Smooth muscle cell (in vitro differentiated cells): ENCODE results near the gene ACVR2A. TPM values are rescaled to one million over a fixed set of nuclear protein-coding genes. Genes with fewer than 3 reads are reported as not detected.

ENCODE experiments used
- DNase-seq: peaks from one replicate; lab custom pipeline; 2025; ENCODE audit not compliant: unreplicated experiment; lab: John Stamatoyannopoulos, UW
- H2AFZ ChIP-seq: fragments of 200-600 bp; sonication (generic); 2 replicates; pipeline ENCODE4 v1.6.0; 2016; ENCODE audit warnings: antibody characterized with exemption, low read depth, mild to moderate bottlenecking
- H3F3A ChIP-seq: fragments of 200-600 bp; sonication (generic); 2 replicates; pipeline ENCODE4 v1.6.0; 2017; ENCODE audit warnings: antibody characterized with exemption, low read depth
- H3K27ac ChIP-seq: fragments of 200-600 bp; sonication (generic); 2 replicates; pipeline ENCODE4 v1.5.1; 2016; ENCODE audit warnings: low read depth, mild to moderate bottlenecking
- H3K27me3 ChIP-seq: fragments of 200-600 bp; sonication (generic); 2 replicates; pipeline ENCODE4 v1.6.1; 2016; ENCODE audit warnings: low read depth, mild to moderate bottlenecking
- H3K36me3 ChIP-seq: fragments of 200-600 bp; sonication (generic); 2 replicates; pipeline ENCODE4 v1.5.1; 2016; ENCODE audit warnings: low read depth
- H3K4me1 ChIP-seq: fragments of 200-600 bp; sonication (generic); 2 replicates; pipeline ENCODE4 v1.5.1; 2016; ENCODE audit warnings: low read depth
- H3K4me2 ChIP-seq: fragments of 200-600 bp; sonication (generic); 2 replicates; pipeline ENCODE4 v1.6.0; 2016; ENCODE audit warnings: mild to moderate bottlenecking
- H3K4me3 ChIP-seq: fragments of 200-600 bp; sonication (generic); 2 replicates; pipeline ENCODE4 v1.5.1; 2016; ENCODE audit warnings: mild to moderate bottlenecking
- H3K79me2 ChIP-seq: fragments of 200-600 bp; sonication (generic); 2 replicates; pipeline ENCODE4 v1.6.0; 2016; ENCODE audit warnings: low read depth, mild to moderate bottlenecking
- H3K9ac ChIP-seq: fragments of 200-600 bp; sonication (generic); 2 replicates; pipeline ENCODE4 v1.6.0; 2016; ENCODE audit warnings: low read depth
- H3K9me3 ChIP-seq: fragments of 200-600 bp; sonication (generic); replicated peaks from 2 replicates; pipeline ENCODE4 v1.5.1; 2016; ENCODE audit warnings: low read depth
- H4K20me1 ChIP-seq: fragments of 200-600 bp; sonication (generic); 2 replicates; pipeline ENCODE4 v1.6.0; 2016; ENCODE audit warnings: low read depth
- CTCF ChIP-seq: fragments of 200-600 bp; sonication (generic); IDR thresholded peaks from 2 replicates; pipeline ENCODE4 v1.5.1; 2017; ENCODE audit warnings: borderline replicate concordance, mild to moderate bottlenecking, antibody characterized with exemption; ENCODE audit not compliant: insufficient read depth, poor library complexity, severe bottlenecking
- WGBS: methylation state at CpG from one replicate; pipeline ENCODE4 v1.1.7; 2016; ENCODE audit warnings: low lambda C conversion rate; 5-methylcytosine and 5-hydroxymethylcytosine counted together
- polyA plus RNA-seq: library from polyadenylated mRNA; unstranded; fragments of >200 nt; fragmentation: Nextera tagmentation; extraction: Ambion mirVana; gene quantifications from 2 replicates; pipeline ENCODE4 v1.2.1, GENCODE V29; 2016
- total RNA-seq: library from RNA; depleted of rRNA; stranded (reverse); fragments of >200 nt; gene quantifications from 2 replicates; pipeline ENCODE4 v1.2.3, GENCODE V29; 2014

The ACVR2A gene
- total and polyA plus RNA-seq, 2 experiments from 2014 or later, result 12.4 to 39.7 TPM

GRCh38 chr2:147879846-147880245, 35.0 kb downstream of the ACVR2A start:
- Histone ChIP-seq H2AFZ (no peak overlapping the region), H3K79me2 (peaks cover 97% of the 10 kb centered on the region), H3K36me3 (no peaks in the 10 kb centered on the region), H3K27ac (no peak overlapping the region), H3K4me3 (no peak overlapping the region), H3K27me3 (no peaks in the 10 kb centered on the region), H3K4me2 (no peak overlapping the region), H3K9me3 (no peaks in the 10 kb centered on the region), H3K4me1 (peaks cover 13% of the 10 kb centered on the region), H3F3A (no peaks in the 10 kb centered on the region), H3K9ac (no peak overlapping the region), H4K20me1 (peaks cover 98% of the 10 kb centered on the region)
- TF ChIP-seq CTCF, result no peak
- no peak for DNase-seq

DNA sequence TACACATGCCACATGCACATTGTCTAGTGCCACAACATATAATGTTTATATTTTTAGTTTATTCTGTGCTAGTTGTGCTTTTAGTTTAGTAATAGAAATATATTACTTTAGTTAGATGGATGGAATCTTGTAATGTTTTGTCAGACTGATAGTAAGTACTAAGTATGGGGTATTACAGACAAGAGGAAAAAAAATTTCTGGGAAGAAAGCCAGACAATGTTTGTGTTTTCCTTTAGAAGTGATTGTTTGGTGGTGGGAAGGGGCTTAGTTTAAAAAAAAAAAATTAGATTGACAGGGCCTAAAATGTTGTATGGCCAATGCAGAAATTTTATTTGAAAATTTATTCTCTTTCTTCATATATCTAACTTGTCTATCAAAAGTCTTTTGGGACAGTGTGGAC, 37.8 kb downstream of the ACVR2A start:
- no peaks in the 10 kb centered on the region for H3F3A ChIP-seq
- peaks cover 10% of the 10 kb centered on the region for H3K4me1 ChIP-seq
- H2AFZ ChIP-seq, result no peak overlapping the region
- H3K4me3 ChIP-seq, result no peak overlapping the region
- no peak overlapping the region for H3K4me2 ChIP-seq
- TF ChIP-seq CTCF, result no peak
- H3K79me2 ChIP-seq, result peaks cover 97% of the 10 kb centered on the region
- no peaks in the 10 kb centered on the region for H3K9me3 ChIP-seq
- H3K27me3 ChIP-seq, result no peaks in the 10 kb centered on the region
- DNase-seq, result no peak
- no peaks in the 10 kb centered on the region for H3K36me3 ChIP-seq
- no peak overlapping the region for H3K9ac ChIP-seq
- no peak overlapping the region for H3K27ac ChIP-seq
- H4K20me1 ChIP-seq, result peaks cover 98% of the 10 kb centered on the region

- Histone ChIP-seq H3F3A (no peaks in the 10 kb centered on the region), H3K27ac (no peak overlapping the region), H3K4me3 (no peak overlapping the region), H3K9ac (no peak overlapping the region), H3K9me3 (no peaks in the 10 kb centered on the region), H3K36me3 (no peaks in the 10 kb centered on the region), H4K20me1 (peaks cover 98% of the 10 kb centered on the region), H3K27me3 (no peaks in the 10 kb centered on the region), H3K4me2 (no peak overlapping the region), H2AFZ (no peak overlapping the region), H3K4me1 (peaks cover 10% of the 10 kb centered on the region), H3K79me2 (peaks cover 97% of the 10 kb centered on the region)
- TF ChIP-seq CTCF, result no peak
- DNase-seq, result no peak
Observed at GRCh38 chr2:147884830-147885229, 40.0 kb downstream of the ACVR2A start.

- Histone ChIP-seq H3K27me3 (no peaks in the 10 kb centered on the region), H3K9me3 (no peaks in the 10 kb centered on the region), H3K9ac (no peak overlapping the region), H3K79me2 (peaks cover 97% of the 10 kb centered on the region), H2AFZ (no peak overlapping the region), H3K36me3 (no peaks in the 10 kb centered on the region), H3K4me1 (peaks cover 10% of the 10 kb centered on the region), H3F3A (no peaks in the 10 kb centered on the region), H3K4me3 (no peak overlapping the region), H3K4me2 (no peak overlapping the region), H4K20me1 (peaks cover 96% of the 10 kb centered on the region), H3K27ac (no peak overlapping the region)
- TF ChIP-seq CTCF, result no peak
- DNase-seq, result no peak
- 95% methylated on average over 2 of the region's 2 CpGs for WGBS
Observed at GRCh38 chr2:147886136-147886535, 41.3 kb downstream of the ACVR2A start.
